HG03520 (cell line): ENCODE results near the gene ALPK1.
"Not testable (repeated sequence)": the region's sequence is repeated elsewhere in the genome, so short reads cannot be mapped to it uniquely, and the experiment has no call there.

Source experiments
- ATAC-seq: cut with Tn5 transposase; IDR thresholded peaks from one replicate; pipeline ENCODE4 v1.9.1; 2021; ENCODE audit warnings: mild to moderate bottlenecking, moderate library complexity; ENCODE audit not compliant: unreplicated experiment

The ALPK1 gene

DNA sequence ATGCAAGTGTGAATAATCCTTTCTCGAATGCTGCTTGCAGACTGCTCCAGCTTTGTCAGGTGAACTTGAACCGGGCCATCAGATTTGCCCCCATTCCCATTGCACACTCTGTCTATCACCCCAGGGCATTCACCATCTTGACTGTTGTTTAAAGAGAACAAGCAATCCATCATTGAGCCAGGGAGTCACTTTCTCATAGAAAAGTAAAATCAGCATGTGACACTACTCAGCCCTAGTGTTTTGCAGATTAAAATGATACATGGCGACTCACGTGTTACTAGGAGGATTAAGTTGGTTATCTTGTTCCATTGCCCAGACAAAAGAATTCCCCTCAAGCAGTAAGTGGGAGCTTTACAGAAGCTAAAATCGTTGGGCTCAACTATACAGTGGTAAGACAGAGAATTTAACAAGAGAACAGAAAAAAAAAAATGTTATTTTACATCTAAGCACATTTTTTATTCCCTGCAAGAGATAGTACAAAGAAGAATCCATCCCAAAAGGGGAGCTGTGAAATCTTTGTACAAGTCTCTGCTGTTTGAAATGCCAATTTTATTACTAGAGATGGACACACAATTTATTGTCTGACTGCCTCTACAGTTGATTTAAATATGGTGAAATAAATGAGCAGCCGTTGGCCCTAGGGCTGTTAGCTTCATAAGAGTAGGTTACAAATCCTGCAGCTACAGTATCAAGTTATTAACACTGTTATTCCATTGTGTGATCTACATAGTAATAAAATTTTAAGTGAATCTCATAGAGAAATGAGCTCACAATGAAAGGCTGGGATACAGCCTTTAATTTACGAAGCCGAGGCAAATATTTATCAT, 151.3 kb downstream of the ALPK1 start:
- no peak for ATAC-seq

DNA sequence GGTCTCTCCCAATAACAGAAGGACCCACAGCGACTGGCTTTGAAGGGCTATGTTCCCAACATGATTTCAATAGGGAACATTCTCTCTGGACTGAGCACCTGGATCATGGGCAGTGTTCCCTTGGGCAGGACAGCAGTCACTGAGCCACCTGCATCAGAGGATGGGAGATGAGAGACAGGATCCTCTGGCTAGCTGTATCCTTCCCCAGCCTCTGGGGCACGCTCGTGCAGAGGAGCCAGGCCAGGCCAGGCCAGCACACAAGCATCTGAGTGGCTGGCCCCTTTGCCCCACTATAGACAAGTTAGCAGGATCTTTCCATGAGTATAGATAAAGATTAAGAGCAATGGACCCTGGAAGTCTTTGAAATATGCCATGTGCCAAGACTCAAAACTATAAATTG, 152.5 kb downstream of the ALPK1 start:
- ATAC-seq = no peak

DNA sequence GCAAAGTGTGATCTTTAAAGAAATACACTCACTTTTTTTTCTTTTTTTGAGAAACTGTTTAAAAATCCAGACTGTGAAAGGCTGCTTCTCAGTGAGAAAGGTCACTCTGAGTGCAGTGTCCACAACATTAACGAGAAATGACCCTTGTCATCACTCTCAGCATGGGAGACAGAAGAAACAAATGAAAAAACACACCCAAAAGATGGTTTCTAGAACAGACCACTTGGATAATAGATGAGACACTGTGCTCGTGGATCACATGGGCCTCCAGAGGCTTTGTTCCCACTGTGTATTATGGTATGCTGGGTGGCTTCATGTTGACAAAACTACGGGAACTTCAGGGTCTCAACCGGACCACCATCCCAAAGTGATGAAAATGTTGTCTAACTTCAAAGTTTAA, 153.9 kb downstream of the ALPK1 start:
- ATAC-seq = no peak

DNA sequence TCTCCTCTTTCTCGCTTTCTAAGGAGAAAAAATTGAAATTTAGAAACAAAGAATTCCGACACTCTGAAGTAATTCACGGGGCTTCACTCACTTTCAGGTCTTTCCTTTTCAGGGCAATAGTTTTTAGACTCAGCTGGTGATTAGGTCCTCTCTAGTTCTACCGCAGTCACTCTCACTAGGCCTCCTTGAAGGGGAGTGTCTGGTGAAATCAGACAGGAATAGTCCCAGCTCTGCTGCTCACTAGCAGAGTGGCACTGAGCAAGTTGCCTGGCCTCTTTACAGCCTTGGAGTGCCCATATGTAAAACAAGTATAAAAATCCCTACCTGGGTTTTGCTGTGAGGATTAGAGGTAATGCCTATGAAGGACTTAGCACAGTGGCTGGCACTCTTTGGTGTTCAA, 154.7 kb downstream of the ALPK1 start:
- ATAC-seq = no peak

DNA sequence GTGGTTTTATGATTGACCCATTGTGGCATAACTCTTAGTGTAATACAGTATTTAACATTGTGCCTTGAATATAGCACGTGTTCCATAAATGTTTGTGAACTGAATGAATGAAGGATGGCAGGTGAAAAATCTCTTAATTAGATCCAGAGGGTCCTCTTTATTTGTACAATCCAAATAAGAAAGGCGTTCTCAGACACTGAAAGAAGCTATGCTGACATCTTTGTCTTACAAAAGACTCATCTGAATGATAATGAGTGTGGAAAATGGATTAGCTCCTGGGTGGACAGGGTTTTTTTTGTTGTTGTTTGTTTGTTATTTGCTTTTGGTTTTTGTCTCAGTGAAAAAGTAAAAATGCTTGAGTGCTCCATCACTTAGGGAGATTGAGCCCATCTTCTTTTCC, 156.2 kb downstream of the ALPK1 start:
- ATAC-seq = no peak

DNA sequence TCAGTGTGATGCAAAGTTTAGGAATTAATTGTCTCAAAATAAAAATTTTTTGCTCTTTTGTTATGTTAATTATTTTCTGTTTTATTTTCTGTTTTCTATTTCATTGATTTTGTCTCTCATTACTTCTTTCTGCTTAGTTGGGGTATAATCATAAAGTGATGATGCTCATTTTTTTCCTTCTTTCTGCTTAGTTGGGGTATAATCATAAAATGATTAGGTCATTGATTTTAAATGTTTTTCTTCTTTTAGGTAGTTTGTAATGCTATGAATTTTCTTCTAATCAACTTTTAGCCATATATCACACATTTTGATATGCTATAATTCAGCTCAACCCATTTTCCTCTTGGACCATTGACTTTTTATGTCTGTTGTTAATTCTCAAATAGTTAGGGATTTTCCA, 175.1 kb downstream of the ALPK1 start:
- ATAC-seq = no peak

DNA sequence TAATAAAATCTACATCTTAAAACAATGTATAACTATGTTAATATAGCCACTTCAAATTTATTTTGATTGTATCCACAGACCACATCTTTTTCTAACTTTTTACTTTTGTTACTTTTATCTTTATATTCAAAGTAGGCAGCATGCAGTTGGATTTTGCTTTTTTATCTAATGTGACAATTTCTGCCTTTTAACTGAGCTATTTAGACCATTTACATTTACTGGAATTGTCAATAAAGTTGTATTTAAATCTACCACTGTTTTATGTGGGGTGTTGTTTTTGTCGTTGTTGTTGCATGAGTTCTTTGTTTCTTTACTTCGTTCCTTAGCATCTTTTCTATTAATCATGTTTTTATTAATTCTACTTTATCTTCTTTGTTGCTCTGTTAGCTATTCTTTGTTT, 176.8 kb downstream of the ALPK1 start:
- no peak for ATAC-seq

DNA sequence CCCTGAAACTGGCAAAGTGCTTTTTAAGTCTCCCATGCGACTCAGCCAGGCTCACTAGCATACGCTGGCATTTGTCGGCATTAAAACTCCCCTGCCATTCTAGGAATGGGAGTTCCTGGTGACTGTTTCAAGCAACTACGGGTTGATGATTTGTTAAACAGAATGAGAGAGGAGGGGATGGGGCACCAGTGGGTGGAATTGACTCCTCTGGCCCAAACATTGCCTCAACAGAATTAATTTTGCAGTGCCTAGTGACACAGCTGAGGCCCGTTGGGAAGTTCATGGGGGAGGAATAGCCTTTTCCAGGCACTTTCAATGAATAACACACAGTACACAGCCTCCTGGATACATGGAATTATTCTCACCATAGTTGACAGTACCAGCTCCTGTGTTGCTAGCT, 188.8 kb downstream of the ALPK1 start:
- ATAC-seq = no peak

DNA sequence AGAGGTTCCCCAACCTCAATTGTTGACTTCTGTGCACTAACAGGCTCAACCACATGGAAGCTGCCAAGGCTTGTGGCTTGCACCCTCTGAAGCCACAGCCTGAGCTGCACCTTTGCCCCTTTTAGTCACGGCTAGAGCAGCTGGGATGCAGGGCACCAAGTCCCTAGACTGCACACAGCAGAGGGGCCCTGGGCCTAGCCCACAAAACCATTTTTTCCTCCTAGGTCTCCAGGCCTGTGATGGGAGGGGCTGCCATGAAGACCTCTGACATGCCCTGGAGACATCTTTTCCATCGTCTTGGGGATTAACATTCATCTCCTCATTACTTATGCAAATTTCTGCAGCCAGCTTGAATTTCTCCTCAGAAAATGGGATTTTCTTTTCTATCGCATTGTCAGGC, 193.6 kb downstream of the ALPK1 start:
- not testable (repeated sequence) for ATAC-seq
